ENCODE results near the gene BPIFB6.

GRCh38 chr20:32982617-32983458 is 48.6 kb upstream of the BPIFB6 start:
- TF ChIP-seq CTCF (conservative IDR thresholded peaks at IDR 0.05; ENCODE audit: low read depth, low read length) (no peak), EZH2 (IDR thresholded peaks at IDR 0.05; ENCODE audit: low read length, unreplicated experiment) (no peak)

Measured in PC-3 (cell line).